ENCODE data around the gene RIMKLA.

Gene RIMKLA

DNA sequence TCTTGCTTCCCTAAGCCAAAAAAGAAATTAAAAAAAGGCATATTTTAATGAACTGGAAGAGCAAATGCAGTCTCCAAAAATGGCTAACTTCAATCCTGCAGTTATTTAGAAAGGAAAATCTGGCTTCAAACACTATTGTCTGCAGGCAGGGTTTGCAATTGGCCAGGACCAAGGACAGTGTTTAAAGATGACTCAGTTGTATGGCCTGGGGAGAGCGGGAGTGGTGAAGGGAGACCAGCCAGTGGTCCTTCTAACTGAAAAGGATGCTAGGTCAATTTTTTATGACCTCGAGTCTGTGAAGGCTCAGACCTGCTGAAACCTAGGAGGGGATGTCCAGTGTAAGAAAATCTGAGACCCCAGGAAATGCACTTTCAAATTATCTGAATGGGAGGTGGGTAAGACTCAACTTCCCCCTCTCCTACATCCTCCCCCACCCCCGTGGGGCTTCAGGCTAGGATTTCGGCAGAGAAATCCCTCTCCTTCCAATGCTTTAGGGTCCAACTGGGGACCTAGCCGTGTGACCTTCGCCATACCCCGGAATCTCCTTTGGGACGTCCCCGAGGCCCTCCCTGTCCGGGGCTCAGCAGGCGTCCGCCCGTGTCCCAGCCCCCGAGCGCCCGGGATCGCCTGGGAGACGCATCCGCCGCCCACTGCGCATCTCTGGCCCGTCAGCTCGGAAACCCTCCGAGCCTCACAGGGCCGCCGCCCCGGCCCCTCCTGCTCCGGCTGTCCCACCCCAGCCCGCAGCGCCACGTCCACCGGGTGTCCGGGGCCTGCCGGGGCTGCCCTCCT, 602 bp upstream of the RIMKLA start:
- no peak for DNase-seq

DNA sequence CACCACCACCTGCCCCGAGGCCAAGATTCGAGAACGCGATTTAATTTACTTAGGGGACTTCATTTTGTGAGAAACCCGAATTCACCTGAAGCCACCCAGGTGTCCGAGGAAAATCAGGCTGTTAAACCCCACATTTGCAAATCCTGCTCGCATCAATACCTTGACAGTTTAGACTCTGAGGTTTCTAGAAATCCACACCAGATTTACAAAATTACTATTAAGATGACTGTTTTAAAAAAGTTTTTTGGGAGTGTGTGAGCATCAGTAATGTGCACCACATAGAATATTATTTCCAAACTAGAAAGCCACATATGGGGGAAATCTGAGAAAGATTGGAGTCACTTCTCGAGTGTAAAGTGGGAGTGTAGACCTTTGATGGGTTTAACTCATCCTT, 685 bp downstream of the RIMKLA start:
- DNase-seq = no peak

DNA sequence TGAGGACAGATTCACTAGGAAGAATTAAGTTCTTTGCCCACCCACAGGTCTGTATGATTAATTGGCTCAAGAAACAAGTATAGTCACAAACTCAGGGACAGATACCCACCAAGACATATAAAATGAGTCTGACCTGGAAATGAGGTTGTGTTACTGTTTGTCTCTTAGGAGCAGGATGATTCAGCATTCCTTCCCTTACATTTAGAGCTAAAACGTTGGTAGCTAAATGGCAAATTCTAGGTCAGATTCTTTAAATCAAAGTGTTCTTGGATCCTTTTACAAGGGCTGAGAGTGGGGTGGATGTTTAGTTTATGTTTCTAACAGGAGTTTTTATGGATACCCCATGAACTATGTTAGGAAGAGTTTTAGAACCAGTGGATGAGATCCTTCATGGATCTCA, 4.7 kb downstream of the RIMKLA start:
- DNase-seq = no peak

DNA sequence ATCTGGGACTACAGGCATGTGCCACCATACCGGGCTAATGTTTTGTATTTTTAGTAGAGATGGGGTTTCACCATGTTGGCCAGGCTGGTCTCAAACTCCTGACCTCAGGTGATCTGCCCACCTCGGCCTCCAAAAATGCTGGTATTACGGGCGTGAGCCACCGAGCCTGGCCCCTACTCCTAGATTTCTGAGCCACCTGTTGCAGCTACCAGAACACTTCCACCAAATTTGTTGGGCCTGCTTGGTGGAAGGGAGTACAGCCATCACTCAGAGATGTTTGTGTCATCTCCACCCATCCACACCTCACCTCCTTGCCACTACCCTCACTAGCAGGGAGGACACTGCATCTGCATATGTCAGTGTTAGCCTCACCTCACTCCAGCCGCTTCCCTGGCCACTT, 5.5 kb downstream of the RIMKLA start:
- no peak for DNase-seq

DNA sequence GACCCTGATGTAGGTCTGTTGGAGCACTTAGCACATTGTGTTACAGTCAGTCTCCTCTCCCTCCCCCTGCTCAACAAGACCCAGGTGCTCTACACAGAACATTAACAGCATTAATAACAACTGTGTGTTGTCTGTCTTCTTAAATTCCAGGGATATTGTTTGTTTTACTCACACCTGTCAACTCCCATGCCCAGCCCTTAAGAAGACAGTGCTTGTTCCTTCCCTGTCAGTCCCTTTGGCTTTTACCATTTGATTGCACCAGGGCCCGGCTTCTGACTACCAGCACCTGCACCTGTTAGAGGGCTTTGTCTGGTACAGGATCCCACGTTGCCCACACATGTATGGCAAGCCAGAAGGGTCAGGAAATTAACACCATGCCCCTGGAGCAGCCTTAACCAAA, 11.7 kb downstream of the RIMKLA start:
- no peak for DNase-seq

DNA sequence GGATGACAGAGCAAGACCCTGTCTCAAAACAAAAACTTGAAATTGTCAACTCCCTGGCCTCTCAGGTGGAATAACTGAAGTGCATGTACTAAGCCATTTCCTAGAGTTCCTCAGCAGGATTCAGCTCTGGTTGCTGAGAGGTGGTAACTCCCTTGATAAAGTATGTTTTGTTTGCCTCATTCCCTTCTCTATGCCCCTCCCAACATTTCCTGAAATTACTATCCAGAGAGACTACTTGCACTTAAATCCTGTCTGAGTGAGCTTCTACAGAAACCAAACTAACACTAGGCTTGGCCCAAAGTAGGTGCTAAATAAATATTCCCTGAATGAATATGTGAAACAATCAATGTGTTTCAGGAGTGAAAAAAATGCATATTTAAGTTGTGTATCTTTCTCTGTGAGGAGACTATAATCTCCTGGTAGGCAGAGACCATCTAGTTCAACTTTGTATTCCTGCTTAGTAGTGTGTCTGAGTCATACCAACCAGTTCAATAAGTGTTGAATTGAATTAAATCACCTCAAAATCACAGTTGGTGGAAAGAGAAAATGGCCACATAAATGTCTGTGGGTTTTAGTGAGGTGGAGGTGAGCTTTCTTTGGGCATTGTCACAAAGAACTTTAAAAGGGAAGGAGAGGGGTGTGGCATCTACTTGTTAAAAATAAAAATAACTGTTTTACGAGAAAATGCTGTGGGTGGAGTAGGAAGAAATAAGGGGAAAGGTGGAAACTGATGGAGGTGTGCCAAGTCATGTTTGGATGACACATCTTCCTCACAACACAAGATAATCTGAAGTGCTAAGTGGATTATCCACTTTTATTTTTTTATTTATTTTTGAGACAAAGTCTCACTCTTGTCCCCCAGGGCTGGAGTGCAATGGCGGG, 12.6 kb downstream of the RIMKLA start:
- DNase-seq = no peak

DNA sequence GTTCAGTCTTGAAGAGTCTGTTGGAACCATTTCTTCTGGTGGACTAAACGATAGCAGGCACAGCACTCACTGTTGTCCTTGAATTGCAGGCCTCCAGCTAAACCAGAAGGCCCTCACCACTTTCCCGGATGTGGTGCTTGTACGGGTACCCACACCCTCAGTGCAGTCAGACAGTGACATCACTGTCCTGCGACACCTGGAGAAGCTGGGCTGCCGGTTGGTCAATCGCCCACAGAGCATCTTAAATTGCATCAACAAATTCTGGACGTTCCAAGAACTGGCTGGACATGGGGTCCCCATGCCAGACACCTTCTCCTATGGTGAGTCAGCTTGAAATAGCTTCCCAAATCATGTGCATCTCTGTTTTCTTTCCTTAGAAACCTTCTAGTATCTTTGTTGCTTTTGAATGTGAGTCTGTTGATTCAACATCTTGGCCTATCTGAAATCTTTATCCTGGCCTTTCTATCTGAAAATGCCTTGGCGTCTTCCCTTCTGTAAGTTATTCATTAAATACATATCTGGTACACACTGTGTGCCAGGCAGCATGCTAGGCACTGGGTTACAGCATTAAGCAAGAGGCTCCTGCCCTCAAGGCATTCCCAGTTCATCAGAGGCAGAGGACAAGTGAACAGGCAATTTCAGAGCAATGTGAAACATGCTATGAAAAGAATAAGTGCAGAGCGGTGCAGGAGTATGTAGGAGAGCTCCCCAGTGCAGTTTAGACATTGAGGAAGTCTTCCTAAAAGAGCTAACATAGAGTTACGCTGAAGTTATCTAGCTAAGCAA, 18.9 kb downstream of the RIMKLA start:
- DNase-seq = no peak

DNA sequence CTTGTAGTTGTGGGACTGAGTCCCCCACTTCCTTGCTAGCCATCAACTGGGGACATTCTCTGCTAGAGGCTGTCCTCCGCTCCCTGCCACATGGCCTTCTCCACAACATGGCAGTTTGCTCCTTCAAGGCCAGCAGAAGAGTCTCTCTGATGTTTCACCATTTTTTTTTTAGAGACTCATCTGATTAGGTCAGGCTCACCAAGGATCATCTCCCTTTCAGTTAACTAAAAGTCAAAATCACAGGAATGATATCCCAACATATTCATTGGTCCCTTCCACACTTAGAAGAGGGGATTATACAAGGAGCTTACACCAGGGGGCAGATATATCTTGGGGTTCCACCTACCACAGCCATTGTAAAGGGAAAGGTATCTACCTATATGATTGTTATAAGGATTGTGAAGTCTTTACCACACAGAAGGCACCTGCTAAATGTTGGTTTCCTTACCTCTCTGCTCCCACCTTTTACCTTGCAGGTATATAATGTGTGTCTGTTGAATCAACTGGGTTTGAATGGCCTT, 23.3 kb downstream of the RIMKLA start:
- no peak for DNase-seq

DNA sequence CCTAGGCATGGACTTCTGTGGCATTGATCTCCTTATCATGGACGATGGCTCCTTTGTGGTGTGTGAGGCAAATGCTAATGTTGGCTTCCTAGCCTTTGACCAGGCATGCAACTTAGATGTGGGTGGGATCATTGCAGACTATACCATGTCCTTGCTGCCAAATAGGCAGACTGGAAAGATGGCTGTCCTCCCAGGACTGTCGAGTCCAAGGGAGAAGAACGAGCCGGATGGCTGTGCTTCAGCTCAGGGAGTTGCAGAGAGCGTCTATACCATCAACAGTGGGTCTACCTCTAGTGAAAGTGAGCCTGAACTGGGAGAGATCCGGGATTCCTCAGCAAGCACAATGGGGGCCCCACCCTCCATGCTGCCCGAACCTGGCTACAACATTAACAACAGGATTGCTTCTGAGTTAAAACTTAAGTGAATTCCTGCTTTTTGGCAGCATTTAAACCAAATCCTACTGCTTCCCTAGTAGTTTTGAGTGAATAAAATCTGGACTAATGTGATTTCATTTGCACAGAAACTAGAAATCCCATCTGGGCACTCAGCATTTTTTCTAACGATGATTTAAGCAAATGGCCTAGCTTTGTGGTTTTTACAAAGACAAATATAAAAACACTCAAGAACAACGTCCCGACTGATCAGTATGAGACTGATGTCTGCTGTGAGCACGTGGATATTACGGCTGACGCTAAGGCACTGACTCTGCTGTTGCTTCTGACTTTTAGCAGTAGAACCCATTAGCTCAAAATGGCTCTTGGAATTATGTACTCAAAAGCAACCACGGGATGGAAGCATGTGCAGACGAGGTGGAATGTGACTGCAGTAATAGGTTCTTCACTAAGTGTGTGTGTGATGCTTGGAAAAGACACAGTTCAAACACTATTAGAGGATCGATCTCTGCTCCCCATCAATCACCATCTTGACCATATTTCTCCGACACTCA, 34.2 kb downstream of the RIMKLA start:
- no peak for DNase-seq

DNA sequence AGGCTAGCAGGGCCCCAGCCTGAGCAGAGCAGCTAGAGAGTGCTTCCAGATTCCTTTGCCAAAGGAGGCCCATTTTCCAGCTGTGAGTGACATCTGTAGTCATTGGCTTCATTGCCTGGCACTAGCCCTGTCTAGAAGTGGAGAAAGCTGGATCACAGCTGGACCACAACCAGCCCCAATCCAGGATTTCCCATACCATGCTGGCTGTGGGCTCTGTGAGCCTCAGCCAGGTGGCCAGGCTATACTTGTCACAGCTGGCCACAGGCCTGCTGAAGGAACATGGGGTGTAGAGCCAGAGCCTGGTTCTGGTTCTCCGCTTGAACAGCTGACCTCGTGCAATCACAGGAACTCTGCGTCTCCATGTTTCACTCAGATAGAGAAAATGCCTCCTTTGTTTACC, 36.6 kb downstream of the RIMKLA start:
- no peak for DNase-seq

DNA sequence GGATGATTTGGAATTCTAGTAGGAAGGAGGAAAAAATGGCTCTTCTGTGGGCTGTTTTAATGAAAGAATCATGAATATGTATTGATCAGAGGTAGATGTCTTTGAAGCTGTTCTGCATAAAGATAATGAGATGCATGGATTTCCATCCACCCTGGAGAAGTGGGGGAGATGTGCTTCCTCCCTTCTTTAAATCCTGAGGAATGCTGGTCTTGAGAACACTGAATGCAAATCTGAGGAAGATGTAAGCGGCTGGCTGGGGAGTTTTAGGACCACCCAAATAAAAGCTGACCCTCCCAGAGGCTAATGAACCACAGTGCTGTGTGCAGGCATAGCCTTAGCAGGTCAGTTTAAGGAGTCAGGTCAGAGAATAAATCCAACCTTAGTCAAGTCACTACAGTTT, 37.9 kb downstream of the RIMKLA start:
- no peak for DNase-seq

DNA sequence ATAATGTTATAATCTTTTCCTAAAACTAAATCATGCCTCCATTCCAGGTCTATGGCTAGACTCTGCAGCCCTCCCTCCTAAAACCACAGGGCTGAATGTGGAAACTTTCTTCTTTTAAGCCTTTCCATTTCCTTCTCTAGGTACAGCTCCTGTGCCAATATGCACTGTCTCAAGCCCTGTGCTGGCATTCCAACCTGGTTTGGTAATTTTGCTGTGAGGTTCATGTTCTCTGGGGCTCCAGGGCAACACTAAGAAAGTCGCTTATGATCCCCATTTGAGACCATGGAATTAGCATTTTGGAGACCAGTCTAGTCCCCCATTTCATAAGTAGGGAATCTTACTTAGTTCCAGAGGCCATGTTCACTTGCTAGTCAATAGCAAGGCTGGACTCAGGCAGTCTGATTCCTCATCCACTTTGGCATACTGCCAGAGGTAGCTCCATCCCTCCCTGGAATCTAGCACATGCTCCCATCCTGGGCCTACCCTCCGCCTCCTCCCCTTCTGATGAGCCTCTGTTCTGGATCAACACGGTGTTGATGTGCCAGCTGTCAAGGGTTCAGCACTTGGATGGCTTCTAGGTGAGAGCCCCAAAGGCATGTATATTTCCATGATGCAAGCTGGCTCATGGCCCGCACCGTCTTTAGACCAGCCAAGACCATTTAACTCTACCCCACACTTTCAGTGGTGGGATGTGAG, 38.7 kb downstream of the RIMKLA start:
- no peak for DNase-seq

DNA sequence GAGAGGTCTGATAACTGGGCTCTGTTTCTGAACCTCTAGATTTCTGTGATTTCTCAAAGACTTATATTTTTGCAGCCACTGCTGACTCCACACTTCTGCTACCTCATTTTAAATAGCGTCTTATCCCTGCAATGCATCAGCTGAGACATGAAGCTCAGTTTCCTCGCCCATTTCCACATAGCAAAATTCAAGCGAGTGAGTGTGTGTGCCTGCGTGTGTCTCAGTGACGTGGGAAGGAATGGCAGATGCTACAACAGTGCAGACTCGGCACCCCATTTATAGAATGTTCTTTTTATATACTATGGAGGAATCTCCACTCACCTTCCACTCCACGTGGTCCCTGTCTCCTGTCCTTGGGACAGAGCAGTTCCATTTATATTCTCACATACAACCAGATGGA, 39.5 kb downstream of the RIMKLA start:
- no peak for DNase-seq

DNA sequence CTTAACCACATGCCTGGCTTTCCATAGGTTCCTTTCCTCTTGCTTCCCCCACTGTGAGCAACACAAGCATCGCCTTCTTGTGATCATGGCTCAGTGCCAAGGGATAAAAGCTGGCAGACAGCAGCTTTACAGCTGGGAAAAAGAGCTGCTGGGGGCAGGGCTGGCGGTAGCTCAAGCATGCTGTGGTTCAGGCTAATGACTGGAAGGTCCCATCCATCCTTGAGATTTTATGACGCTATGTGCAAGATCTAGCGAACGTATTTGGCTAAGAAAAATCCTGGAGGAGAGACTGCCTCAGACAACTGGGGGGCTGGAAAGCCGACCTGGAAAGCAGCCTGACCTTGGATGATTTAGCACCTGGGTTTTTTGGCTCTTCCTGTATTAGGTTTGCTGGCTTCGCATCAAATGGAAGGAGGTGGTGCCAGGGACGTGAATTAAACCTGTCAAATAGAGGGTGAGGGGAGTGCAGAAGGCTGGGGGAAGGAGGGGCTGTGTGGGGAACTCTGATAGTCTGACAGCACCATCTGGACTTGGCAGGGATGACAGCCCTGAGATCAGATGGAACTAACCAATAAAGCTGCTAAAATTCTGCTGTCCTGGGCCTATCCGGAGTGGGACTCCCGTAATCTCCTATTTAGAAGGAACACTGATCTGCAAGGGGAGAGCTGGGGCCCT, 40.5 kb downstream of the RIMKLA start:
- peak; percentile 63 for DNase-seq

DNA sequence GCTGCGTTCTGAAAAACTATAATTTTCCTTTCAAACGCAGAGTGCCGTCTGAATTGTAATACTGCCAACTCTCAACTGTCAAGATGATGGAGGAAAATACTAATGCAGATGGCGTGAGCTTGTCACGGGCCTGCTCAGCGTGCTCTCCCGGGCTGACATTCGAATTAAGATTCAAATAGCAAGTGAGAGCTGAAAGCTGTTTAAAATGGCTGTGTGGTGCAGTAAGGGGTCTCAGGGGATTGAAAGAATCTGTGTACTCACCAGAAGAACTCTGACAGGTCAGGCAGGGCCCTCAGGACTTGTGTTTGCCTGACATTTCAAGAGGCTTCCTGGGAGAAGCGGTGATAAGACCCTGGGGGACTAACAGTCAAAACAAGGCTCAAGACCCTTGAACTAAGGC, 42.1 kb downstream of the RIMKLA start:
- DNase-seq = peak; percentile 80

DNA sequence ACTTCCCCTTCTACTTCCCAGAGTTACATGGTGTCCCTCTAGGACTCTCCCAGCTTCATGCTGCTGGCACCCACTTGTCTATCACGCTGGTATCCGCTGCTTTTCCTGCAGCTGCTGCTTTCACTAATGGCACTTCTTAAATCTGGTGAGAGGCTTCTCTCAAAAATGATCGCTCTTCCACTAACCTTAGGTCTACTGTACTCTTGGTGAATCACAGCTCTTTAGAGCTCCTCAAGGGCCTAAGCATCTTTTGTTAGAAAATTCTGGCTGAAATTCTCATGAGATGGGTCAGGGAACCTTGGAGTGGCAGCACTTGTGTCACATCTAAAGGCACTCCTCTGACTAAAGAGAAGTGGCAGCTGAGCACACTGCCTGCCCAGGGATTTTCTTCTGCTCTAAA, 43.1 kb downstream of the RIMKLA start:
- peak; percentile 33 for DNase-seq

DNA sequence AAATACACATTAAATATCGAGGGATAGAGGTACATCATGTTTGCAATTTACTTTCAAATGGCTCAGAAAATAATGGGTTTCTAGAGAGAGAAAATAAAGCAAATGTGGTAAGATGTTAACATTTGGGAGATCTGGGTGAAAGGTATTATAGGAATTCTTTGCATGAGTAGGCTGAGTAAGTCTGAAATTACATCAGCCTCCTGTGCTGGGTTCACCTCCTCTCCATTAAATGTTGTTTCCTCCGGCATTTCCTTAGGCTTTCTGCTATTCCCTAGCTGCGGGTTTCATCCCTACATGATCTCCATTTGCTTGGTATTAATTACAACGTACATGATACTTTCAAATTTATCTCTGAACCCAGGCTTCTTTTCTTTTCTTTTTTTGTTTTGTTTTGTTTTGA, 43.6 kb downstream of the RIMKLA start:
- no peak for DNase-seq

DNA sequence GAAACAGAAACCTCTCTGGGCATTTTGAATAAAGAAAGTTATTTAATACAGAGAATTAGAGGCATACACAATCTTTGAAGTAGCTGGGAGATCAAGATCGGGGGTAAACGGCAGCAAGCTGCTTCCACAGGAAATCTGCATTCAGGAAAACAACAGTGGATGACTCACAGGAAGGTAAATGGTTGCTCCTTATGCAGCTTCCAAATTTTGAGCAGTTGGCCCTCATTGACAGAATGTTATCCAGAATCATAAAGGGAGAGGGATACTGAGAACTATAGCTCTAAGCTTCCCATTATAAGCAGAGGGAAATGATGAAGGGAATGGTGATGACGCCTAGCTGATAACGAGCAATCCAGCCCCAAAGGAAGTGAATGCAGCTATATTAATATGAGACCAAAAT, 46.6 kb downstream of the RIMKLA start:
- no peak for DNase-seq

DNA sequence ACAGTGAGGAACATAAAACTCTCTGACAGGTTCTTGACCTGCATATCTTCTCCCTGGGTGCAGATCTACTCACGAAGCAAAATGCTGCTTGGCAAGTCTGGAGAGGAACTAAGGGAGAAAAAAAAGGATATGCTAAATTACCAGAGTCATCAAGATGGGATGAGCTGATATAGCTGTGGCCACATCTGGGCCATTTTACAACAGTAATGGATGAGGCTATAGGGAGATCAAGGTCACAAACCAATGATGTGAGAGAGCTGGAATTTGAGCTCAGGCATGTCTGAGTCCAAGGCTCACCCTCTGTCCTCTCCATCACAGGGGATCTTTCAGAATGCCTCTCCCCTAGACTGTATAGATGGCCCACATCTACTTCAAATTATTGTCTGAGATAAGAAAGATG, 49.0 kb downstream of the RIMKLA start:
- DNase-seq = no peak

DNA sequence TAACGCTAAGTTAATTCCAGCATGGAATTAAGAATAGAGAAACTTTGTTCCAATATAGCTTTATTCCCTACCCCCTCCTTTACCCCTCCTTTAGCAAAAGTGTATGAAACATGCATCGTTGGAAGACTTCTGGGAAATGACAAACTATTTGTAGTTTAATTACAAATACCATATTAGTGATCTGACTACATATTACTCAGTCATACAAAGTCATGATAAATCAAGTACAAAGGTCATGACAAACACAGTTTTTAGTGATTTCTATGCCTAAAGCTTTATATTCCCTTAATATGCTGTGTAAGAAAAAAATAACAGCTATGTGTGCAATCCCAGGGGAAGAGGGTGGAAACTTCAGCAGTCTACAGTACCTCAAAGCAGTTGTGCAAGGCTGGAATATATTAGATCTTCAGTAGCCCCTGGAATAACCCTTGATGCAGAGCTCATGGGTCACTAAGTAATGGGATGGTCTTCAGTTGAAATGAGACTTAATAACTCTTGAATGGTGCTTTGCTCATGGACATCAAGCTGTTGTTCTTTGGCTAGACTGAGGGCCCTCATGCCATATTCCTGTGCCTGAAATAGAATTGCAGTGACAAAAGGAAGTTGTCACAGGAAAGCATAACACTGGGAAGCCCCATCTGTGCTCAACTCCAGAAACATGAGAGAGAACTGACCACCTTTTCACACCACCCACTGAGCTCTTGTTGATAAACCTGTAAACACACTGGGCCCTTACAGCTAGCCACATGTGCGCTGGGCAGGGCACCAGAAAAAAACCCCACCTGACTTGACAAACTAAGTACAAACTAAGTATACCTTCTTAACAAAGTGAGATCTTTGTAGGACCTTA, 49.9 kb downstream of the RIMKLA start:
- no peak for DNase-seq
